GM13977 (cell line): ENCODE results near the gene MRTFB.

Experiments used
- DNase-seq: peaks from one replicate; pipeline ENCODE4 v3.0.0; 2012; ENCODE audit warnings: low spot score
- in situ Hi-C: fragments of 300-500 bp; cut with MboI; formaldehyde crosslinking; loops from one replicate; pipeline ENCODE4 v1.12.0; 2022; ENCODE audit warnings: low sequenced_read_pairs, low pct_unique_long_range_greater_than_20kb, mixed read lengths, inconsistent platforms; ENCODE audit not compliant: unreplicated experiment
- TF ChIP-seq, protein P1 (sequence below): IDR thresholded peaks from 2 replicates; pipeline ENCODE4 v1.5.1; 2012; ENCODE audit warnings: mild to moderate bottlenecking, control low read depth; ENCODE audit not compliant: insufficient read depth; ENCODE audit errors: extremely low read depth, missing control alignments

Gene MRTFB

DNA sequence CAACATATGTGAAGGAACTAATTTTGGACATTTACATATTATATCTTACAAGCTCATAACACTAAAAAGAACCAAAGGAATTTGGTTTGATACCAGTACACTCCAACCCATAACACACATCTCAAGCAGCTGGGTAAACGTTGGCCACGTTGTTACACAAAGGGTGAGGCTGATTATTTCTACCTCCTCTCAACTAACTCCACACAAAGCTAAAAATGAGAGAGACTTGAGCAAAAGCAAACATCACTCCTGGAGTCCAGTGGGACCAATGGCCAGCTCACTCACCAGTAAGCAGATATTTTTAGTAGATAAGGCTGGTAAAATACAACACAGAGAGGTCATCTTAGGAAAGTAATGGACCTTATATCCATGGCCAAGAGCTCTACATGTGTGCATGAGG lies 207.6 kb downstream of the MRTFB start:
- DNase-seq, result no peak
- TF ChIP-seq, protein P1, sequence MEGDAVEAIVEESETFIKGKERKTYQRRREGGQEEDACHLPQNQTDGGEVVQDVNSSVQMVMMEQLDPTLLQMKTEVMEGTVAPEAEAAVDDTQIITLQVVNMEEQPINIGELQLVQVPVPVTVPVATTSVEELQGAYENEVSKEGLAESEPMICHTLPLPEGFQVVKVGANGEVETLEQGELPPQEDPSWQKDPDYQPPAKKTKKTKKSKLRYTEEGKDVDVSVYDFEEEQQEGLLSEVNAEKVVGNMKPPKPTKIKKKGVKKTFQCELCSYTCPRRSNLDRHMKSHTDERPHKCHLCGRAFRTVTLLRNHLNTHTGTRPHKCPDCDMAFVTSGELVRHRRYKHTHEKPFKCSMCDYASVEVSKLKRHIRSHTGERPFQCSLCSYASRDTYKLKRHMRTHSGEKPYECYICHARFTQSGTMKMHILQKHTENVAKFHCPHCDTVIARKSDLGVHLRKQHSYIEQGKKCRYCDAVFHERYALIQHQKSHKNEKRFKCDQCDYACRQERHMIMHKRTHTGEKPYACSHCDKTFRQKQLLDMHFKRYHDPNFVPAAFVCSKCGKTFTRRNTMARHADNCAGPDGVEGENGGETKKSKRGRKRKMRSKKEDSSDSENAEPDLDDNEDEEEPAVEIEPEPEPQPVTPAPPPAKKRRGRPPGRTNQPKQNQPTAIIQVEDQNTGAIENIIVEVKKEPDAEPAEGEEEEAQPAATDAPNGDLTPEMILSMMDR, result no peak
- in situ Hi-C loops, result no loop called here

DNA sequence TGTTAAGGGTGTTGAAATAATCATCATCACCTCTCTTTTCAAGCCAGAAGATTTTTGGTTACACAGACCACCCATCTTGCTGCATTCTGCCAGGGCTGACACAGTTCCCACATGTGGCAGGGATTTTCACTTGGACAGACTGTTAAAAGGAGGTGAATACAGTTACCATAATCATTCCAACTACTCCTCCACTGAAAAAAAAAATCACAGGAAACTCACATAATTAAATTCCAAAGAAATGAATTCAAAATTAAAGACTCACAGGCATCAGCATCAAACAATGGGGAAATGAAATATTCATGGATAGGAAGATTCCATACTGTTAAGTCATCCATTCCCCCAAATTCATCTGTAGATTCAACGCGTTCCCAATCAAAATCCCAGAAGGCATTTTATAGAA lies 209.4 kb downstream of the MRTFB start:
- TF ChIP-seq, protein P1, result no peak
- in situ Hi-C loops, result loop anchor here (10.0 kb wide), 1 partner anchor 356 kb away; the partner anchor contains the start of gene ERCC4
- no peak for DNase-seq

DNA sequence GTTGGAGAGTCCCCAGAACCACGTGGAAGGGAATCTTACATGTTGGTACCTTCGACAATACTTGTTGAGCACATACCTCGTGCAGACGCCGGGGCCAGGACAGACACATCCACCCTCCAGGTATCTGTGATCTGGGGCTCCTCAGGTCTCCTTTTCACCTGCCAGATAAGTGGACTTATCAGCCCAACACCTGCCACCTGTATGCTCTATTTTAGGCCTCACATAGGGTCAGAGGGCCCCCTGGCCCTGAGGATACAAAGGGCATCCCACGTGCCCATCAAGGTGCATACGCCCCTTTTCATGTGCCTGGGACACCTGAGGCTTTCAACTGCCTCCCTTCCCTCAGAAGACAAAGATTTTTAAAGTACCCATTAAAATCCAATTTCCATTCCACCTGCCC lies 212.7 kb downstream of the MRTFB start:
- TF ChIP-seq, protein P1, result no peak
- DNase-seq, result no peak
- in situ Hi-C loops, result loop anchor here (10.0 kb wide), 1 partner anchor 359 kb away; the partner anchor contains the start of gene ERCC4

DNA sequence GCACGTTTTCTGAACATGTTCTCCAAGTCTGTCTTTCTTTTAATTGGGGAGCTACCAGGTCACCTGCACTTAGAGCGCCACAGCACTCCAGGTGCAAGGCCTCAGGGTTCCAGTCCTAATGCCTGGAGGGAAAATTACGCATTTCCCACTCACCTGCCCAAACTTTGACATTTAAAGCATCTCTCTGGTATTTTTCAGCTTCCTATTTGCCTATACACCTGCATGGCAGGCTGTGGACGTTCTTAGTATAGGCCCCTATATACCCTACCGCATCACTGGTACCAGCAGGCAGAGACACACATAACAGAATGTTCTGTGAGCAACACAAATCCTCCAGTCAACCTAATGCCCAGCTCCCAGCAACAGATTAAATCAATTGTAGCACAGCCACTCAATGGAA lies 213.3 kb downstream of the MRTFB start:
- TF ChIP-seq, protein P1, result no peak
- DNase-seq, result no peak
- in situ Hi-C loops, result loop anchor here (10.0 kb wide), 1 partner anchor 360 kb away; the partner anchor contains the start of gene ERCC4

DNA sequence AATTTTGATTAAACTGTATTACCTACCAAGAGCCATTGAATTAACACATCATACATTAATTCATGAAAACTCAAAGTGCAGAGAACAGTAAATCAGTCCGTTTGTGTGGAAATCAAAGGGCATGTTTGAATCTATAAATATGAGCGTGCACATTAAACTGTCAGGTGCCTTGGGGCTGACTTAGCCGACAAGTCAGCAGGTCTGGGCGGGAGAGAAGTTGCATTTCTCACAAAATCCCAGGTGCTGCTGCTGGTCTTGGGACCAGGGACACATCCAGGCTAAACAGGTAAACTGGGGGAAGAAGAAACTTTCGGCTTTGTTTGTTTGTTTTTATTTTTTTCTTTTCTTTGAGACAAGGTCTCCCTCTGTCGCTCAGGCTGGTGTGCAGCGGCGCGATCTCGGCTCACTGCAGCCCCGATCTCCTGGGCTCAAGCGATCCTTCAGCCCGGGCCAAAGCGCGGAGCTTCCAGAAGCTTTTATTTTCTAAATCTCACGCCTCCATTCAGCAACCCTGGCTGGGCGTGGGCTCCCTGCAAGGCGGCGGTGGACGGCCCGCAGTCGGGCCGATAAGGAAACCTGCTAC lies 213.9 kb downstream of the MRTFB start:
- in situ Hi-C loops, result loop anchor here (10.0 kb wide), 1 partner anchor 360 kb away; the partner anchor contains the start of gene ERCC4
- TF ChIP-seq, protein P1, result peak; percentile 76
- DNase-seq, result peak; percentile 48

DNA sequence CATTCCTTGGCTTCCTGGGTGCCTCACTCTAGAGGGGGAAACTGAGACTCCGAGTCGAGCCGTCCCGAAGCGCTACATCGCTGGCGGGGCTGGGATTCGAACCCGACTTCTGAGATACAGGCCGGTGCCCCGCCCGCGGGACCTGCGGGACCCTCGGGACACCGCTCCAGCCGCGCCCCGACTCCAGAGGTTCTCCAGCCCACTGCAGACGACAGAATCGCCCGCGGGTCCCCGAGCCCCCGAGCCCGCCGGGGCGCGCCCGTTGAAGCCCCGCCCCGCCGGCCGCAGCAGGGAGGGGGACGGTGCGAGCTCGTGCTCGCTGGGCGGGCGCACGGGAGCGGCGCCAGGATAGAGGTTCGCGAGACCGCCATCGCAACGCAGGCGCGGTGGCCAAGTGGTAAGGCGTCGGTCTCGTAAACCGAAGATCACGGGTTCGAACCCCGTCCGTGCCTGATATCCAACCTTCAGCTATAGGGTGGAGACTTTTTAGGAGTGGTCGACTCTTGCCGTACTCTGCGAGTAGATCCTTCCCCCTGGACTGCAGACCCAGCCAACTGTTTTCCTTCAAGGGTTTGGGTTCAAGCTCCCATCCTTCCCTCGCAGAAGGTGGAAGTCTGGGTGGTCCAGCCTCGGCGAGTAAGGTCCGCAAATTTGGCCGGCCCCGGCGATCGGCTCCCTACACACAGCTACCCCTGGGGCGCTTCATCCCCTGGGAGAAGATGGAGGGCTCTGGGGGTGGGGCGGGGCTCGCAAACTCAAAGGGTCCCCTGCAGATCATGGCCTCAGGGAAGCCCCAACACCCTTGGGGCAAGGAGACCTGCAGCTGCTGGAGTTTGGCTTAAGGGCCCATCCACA lies 214.6 kb downstream of the MRTFB start:
- TF ChIP-seq, protein P1, result no peak

More for the DNA sequence above, 214.6 kb downstream of the MRTFB start:
- DNase-seq, result peak; percentile 94
- in situ Hi-C loops, result loop anchor here (10.0 kb wide), 1 partner anchor 361 kb away; the partner anchor contains the start of gene ERCC4
